NCI-H2196 (cell line): ENCODE results near the gene SMPX.

Source experiments
- DNase-seq: peaks from one replicate; lab custom pipeline; 2025; ENCODE audit not compliant: unreplicated experiment; lab: John Stamatoyannopoulos, UW

Gene SMPX

DNA sequence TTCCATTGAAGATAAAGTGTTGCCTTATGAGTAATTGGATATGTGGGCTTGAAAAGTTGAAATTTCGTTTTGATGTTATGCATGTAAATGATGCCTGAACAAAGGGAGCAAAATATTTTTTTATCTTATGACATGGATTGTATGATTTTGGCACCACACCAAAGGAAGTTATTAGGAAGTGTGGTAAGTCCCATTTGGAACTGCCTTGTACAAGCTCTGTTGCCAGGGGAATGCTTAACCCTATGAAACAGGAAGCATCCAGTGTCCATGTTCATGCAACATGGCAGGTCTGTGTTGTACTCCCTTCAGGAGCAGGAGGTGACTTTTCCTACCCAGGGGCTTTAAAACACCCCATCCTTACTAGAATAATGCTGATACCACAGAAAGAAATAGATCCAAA lies 13.2 kb downstream of the SMPX start:
- no peak for DNase-seq

DNA sequence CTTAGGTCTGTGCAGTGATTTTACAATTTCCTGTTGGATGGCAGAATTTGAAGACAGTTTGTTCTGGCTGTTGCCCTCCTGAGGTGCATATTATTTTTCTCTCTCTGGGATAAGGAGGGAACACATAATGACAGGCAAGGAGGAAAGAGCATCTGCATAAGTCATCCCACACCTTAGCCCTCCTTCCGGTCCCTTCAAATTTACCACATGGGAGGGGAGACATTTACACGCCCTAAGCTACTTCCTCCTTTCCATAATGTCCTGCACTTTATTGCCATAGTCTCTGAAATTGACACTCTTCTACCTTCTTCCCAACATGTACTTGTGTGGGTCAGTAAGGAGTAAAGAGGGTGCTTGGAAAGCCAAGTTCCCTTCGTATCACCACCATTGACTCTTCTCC lies 13.9 kb downstream of the SMPX start:
- DNase-seq, result no peak

GRCh38 chrX:21741869-21742701 lies 15.8 kb downstream of the SMPX start:
- DNase-seq, result no peak

- no peak for DNase-seq
Observed at GRCh38 chrX:21741364-21741763, 16.6 kb downstream of the SMPX start.

GRCh38 chrX:21740329-21741274 lies 17.3 kb downstream of the SMPX start:
- DNase-seq, result no peak

DNA sequence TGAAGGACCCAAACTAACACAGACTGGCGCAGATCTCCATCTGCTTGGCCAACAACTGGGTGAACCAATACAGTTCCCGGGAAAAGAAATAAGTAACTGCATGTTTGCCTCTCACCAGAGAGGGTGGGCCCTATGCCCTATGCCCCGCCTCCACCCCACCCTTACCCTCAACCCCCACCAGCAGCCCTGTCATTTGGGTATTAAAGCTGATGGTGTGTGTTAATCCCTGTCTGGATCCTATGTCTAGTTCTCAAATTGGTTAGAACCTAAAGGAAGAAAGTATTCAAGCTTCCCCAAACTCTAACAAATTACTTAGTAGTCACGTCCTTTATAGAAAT lies 19.0 kb downstream of the SMPX start:
- DNase-seq, result no peak

GRCh38 chrX:21738210-21738949 lies 19.5 kb downstream of the SMPX start:
- DNase-seq, result peak; percentile 30

GRCh38 chrX:21735768-21736127 lies 22.2 kb downstream of the SMPX start:
- DNase-seq, result no peak

- no peak for DNase-seq
Observed at GRCh38 chrX:21735038-21735767, 22.7 kb downstream of the SMPX start.

GRCh38 chrX:21734175-21734574 lies 23.7 kb downstream of the SMPX start:
- DNase-seq, result no peak

DNA sequence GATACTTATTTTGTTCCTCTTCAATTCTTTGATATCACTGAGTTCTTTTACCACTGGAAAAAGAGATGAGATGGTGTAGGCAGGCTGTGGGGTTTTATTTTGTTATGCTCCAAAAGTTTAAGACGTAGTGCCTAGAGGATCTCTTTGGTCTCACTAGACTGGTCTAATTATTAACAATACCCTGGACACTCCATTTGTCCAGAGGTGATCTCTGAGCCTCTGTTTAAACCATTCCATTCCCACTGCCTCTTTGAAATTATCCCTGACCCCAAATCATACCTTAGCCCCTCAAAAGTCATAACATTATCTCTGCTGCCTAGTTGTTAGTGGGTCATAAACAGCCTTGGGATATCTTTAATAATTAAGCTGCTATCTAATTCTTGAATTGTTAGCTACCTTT lies 24.2 kb downstream of the SMPX start:
- no peak for DNase-seq

GRCh38 chrX:21730026-21730425 lies 27.9 kb downstream of the SMPX start:
- DNase-seq, result no peak

GRCh38 chrX:21728276-21728968 lies 29.5 kb downstream of the SMPX start:
- DNase-seq, result no peak

GRCh38 chrX:21725916-21726315 lies 32.0 kb downstream of the SMPX start:
- no peak for DNase-seq

DNA sequence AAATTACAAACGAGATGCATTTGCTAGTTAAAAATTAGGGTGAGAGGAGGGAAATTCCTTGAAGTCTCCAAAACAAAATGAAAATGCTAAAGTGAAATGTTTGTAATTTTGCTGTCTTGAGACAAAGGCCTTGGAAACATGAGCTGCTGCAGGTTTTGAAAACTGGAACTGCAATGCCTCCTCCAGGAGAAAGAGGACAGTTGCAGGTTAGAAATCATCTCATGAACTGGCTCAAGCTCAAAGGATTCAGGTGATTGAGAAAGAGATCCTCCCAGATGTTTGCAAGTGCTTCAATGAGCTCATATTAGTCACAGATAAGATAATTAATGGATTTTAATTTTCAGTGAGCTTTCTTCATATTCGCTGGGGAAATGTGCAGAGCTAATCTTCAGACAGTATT lies 32.4 kb downstream of the SMPX start:
- peak; percentile 49 for DNase-seq

GRCh38 chrX:21723814-21724213 lies 34.1 kb downstream of the SMPX start:
- no peak for DNase-seq

DNA sequence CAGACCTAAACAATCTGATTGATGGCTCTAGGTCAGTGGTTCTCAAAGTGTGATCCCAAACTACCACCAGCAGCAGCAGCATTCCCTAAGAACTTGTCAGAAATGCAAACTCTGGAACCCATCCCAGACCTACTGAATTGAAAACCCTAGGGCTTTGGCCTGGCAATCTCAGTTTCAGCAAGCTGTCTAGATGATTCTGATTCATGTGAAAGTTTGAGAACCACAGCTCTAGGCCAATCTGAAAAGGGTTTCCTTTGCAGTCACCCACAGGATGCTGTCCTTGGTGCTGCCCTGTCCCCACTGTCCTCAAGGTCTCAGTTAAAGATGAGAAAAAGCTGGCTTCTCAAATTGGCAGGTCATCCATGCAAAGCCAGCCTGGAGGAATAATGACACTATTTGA lies 34.8 kb downstream of the SMPX start:
- no peak for DNase-seq

DNA sequence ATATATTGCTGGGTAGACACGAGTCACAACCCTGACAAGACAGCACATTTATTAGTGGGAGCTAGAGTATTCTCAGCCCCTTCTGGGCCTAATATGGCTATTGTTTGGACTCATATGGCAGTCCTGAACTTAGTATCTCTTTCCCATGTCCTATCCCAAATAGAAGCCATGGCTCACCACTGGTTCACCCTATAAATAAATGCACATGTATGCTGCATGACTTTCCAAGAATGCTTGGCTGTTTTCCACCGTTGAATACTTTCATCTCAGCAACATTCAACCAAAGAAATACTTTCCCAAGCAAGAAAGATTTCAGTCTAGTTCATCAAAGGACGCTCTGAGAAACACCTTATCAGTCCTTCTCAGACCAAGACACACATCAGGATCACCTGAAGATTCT lies 36.7 kb downstream of the SMPX start:
- DNase-seq, result no peak

DNA sequence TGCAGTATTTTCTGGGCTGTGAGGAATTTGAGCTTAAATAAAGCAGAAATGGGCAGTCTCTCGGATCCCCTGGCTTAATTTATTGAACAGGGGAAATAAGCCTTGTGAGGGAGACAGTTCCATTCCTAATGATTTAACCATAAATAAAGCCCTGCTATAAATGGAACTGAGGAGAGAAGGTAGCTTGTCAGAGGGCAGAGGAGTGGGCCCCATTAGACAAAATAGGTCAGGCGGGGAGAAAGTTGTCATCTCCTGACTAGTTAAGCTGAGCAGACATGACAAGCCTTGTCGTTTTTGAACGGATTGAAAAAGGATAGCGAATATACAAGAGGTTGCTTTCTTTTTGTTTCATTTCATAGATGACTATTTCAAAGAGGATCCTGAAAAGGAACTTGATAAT lies 39.3 kb downstream of the SMPX start:
- DNase-seq, result no peak

- DNase-seq, result no peak
Observed at GRCh38 chrX:21717802-21718201, 40.1 kb downstream of the SMPX start.
